Keratinocyte (primary cell): ENCODE data around the gene MRTFA. TPM values are rescaled to one million over a fixed set of nuclear protein-coding genes. Genes with fewer than 3 reads are reported as not detected.

Experiments
- DNase-seq: peaks from one replicate; pipeline ENCODE4 v3.0.0-alpha.2; 2011; ENCODE audit warnings: low read depth, missing footprints, low spot score
- FAIRE-seq: peaks from 2 replicates; lab custom pipeline; 2011; peaks lifted over from hg19 to GRCh38; lab: Jason Lieb, UNC
- H2AFZ ChIP-seq: 2 replicates; pipeline ENCODE4 v1.6.0; 2012; ENCODE audit warnings: low read length, control low read depth, inconsistent platforms; ENCODE audit not compliant: control insufficient read depth
- H3K27ac ChIP-seq: 2 replicates; pipeline ENCODE4 v1.5.1; 2011; ENCODE audit warnings: low read length; ENCODE audit not compliant: control insufficient read depth, insufficient read depth
- H3K27me3 ChIP-seq: 3 replicates; pipeline ENCODE4 v1.6.0; 2011; ENCODE audit warnings: low read length; ENCODE audit not compliant: control insufficient read depth, insufficient read depth; ENCODE audit errors: extremely low read depth
- H3K36me3 ChIP-seq, 2 experiments: 2 replicates in 1 of 2; 3 replicates in 1 of 2; pipeline ENCODE4 v1.5.1; 2011; ENCODE audit warnings: low read length in 2 of 2, mild to moderate bottlenecking in 1 of 2; ENCODE audit not compliant: control insufficient read depth in 2 of 2, insufficient read depth in 2 of 2; ENCODE audit errors: extremely low read depth in 1 of 2
- H3K4me1 ChIP-seq: 3 replicates; pipeline ENCODE4 v1.5.1; 2011; ENCODE audit warnings: low read length; ENCODE audit not compliant: control insufficient read depth, insufficient read depth; ENCODE audit errors: extremely low read depth
- H3K4me2 ChIP-seq: 3 replicates; pipeline ENCODE4 v1.6.0; 2011; ENCODE audit warnings: low read depth, low read length; ENCODE audit not compliant: control insufficient read depth, insufficient read depth; ENCODE audit errors: extremely low read depth
- H3K4me3 ChIP-seq, 3 experiments: fragments of 200-600 bp in 1 of 3; sonication (generic) in 1 of 3; 2 replicates in 2 of 3; 3 replicates in 1 of 3; pipeline ENCODE4 v1.5.1; 2011 to 2016; ENCODE audit warnings: low read length in 3 of 3, mild to moderate bottlenecking in 3 of 3, control low read depth in 2 of 3, inconsistent platforms in 1 of 3, low read depth in 1 of 3, mixed read lengths in 1 of 3, mixed run types in 1 of 3, moderate library complexity in 1 of 3; ENCODE audit not compliant: control insufficient read depth in 2 of 3, insufficient read depth in 2 of 3; ENCODE audit errors: extremely low read depth in 1 of 3
- H3K79me2 ChIP-seq: 2 replicates; pipeline ENCODE4 v1.6.0; 2012; ENCODE audit warnings: low read length; ENCODE audit not compliant: control insufficient read depth, insufficient read depth
- H3K9ac ChIP-seq: 3 replicates; pipeline ENCODE4 v1.6.0; 2011; ENCODE audit warnings: low read length; ENCODE audit not compliant: control insufficient read depth, insufficient read depth; ENCODE audit errors: extremely low read depth
- H3K9me1 ChIP-seq: 3 replicates; pipeline ENCODE4 v1.6.0; 2011; ENCODE audit warnings: low read length; ENCODE audit not compliant: control insufficient read depth, insufficient read depth; ENCODE audit errors: extremely low read depth
- H3K9me3 ChIP-seq: 2 replicates; pipeline ENCODE4 v1.5.1; 2012; ENCODE audit warnings: low read depth, low read length; ENCODE audit not compliant: control insufficient read depth
- H4K20me1 ChIP-seq: 3 replicates; pipeline ENCODE4 v1.6.0; 2011; ENCODE audit warnings: low read length; ENCODE audit not compliant: control insufficient read depth, insufficient read depth; ENCODE audit errors: extremely low read depth
- EZH2 ChIP-seq: IDR thresholded peaks from one replicate; pipeline ENCODE4 v1.6.1; 2012; ENCODE audit warnings: inconsistent platforms, mild to moderate bottlenecking, low read length, moderate library complexity
- dilution Hi-C: fragments of 300-500 bp; cut with MboI; formaldehyde crosslinking; loops from one replicate; pipeline ENCODE4 v1.7.0; 2020; ENCODE audit warnings: low sequenced_read_pairs; ENCODE audit not compliant: extremely low pct_ligation_motif_present
- polyA plus RNA-seq, 5 experiments: library from polyadenylated mRNA; depleted of rRNA in 3 of 5; stranded (reverse) in 3 of 5; stranded (forward) in 1 of 5; unstranded in 1 of 5; fragments of >200 nt; gene quantifications; 1 replicate in 1 of 5; 2 replicates in 3 of 5; 3 replicates in 1 of 5; pipeline versions ENCODE4 v1.2.1 to v1.2.3, GENCODE V29; 2011 to 2012; ENCODE audit warnings: missing spikeins in 2 of 5, low read depth in 1 of 5, low replicate concordance in 1 of 5
- TF ChIP-seq, protein P1 (sequence below), 3 experiments: IDR thresholded peaks in 1 of 3; conservative IDR thresholded peaks in 1 of 3; optimal IDR thresholded peaks in 1 of 3; 2 replicates in 2 of 3; 3 replicates in 1 of 3; pipeline versions ENCODE3 to v1.5.1; 2011; ENCODE audit warnings: low read length in 3 of 3, mild to moderate bottlenecking in 3 of 3, moderate library complexity in 2 of 3, control low read depth in 1 of 3, inconsistent platforms in 1 of 3; ENCODE audit not compliant: insufficient read depth in 2 of 3; ENCODE audit errors: extremely low read depth in 1 of 3

Gene MRTFA
- polyA plus RNA-seq, 1 donor (not counting 4 experiments of a cell fraction or from before 2014, with no cell fraction given), result 6.5 TPM

DNA sequence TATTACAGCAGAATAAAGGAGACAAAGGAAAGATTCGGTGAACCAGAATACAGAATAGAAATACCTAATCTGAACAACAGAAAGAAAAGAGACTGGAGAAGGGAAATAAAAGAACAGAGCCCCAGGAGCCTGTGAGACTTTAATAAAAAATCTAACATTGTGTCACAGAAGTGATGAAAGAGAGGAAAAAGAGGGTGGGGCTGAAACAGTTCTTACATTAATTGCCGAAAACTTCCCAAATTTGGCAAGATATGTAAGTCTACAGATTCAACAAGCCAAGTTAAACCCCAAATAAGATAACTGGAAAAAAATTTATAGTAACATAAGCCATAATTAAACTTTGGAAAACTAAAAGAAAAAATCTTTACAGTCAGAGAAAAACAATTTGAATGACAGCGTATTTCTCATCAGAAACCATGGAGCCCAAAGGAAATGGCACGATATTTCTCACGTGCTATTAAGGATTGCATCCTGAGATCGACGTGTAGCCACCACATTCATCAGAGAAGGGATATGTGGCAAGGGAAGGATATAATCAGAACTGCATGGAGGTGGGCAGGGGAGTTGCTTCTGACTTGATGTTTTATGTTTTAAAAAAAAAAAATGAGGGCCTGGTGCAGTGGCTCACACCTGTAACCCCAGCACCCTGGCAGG, 192.2 kb downstream of the MRTFA start:
- Histone ChIP-seq H3K4me3 (no peak overlapping the region), H3K9ac (no peak overlapping the region), H3K36me3 (peaks cover 0 to 8% of the 10 kb centered on the region in 2 experiments), H3K27ac (no peak overlapping the region), H3K9me3 (no peaks in the 10 kb centered on the region), H3K4me1 (no peaks in the 10 kb centered on the region), H2AFZ (no peak overlapping the region), H3K4me2 (no peak overlapping the region), H3K9me1 (no peaks in the 10 kb centered on the region), H4K20me1 (no peaks in the 10 kb centered on the region), H3K79me2 (peaks cover 34% of the 10 kb centered on the region), H3K27me3 (no peaks in the 10 kb centered on the region)
- FAIRE-seq, result no peak
- TF ChIP-seq EZH2, result no peak
- TF ChIP-seq, protein P1, sequence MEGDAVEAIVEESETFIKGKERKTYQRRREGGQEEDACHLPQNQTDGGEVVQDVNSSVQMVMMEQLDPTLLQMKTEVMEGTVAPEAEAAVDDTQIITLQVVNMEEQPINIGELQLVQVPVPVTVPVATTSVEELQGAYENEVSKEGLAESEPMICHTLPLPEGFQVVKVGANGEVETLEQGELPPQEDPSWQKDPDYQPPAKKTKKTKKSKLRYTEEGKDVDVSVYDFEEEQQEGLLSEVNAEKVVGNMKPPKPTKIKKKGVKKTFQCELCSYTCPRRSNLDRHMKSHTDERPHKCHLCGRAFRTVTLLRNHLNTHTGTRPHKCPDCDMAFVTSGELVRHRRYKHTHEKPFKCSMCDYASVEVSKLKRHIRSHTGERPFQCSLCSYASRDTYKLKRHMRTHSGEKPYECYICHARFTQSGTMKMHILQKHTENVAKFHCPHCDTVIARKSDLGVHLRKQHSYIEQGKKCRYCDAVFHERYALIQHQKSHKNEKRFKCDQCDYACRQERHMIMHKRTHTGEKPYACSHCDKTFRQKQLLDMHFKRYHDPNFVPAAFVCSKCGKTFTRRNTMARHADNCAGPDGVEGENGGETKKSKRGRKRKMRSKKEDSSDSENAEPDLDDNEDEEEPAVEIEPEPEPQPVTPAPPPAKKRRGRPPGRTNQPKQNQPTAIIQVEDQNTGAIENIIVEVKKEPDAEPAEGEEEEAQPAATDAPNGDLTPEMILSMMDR (optimal IDR thresholded peaks at IDR 0.05 in 1 of 3, IDR thresholded peaks at IDR 0.05 in 1 of 3, conservative IDR thresholded peaks at IDR 0.05 in 1 of 3; ENCODE audit: extremely low read depth in 1 of 3, insufficient read depth in 2 of 3, low read length in 3 of 3), result no peak
- no peak for DNase-seq
- dilution Hi-C loops, result no loop called here

DNA sequence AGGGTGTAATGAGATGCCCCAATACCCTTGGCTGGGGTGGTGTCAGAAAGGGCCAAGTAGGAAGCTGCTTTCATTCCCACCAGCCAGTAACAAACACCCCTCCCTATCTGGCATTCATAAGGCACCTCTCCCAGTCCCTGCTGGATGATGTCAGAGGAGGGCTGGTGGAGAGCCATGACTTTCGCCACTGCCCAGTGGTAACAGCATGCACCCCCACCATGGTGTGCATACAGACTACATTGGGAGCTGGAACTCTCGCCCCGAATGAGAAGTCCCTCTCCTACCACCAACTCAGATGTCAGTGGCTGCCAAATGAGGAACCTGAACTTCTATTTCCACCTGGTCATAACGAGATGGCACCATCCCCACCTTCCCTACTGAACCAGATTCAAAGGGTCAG, 192.8 kb downstream of the MRTFA start:
- TF ChIP-seq, protein P1 (optimal IDR thresholded peaks at IDR 0.05 in 1 of 3, IDR thresholded peaks at IDR 0.05 in 1 of 3, conservative IDR thresholded peaks at IDR 0.05 in 1 of 3; ENCODE audit: extremely low read depth in 1 of 3, insufficient read depth in 2 of 3, low read length in 3 of 3), result no peak
- TF ChIP-seq EZH2, result no peak
- Histone ChIP-seq H3K9me3 (no peaks in the 10 kb centered on the region), H4K20me1 (no peaks in the 10 kb centered on the region), H2AFZ (no peak overlapping the region), H3K4me3 (no peak overlapping the region), H3K9ac (no peak overlapping the region), H3K4me1 (no peaks in the 10 kb centered on the region), H3K4me2 (no peak overlapping the region), H3K27ac (no peak overlapping the region), H3K9me1 (no peaks in the 10 kb centered on the region), H3K36me3 (peaks cover 0 to 8% of the 10 kb centered on the region in 2 experiments), H3K27me3 (no peaks in the 10 kb centered on the region), H3K79me2 (peaks cover 34% of the 10 kb centered on the region)
- no peak for DNase-seq
- no peak for FAIRE-seq
- dilution Hi-C loops, result no loop called here
